GM12872 (cell line): Measurements from ENCODE around the gene MEF2C.

Experiments used
- TF ChIP-seq, protein P1 (sequence below): IDR thresholded peaks from 3 replicates; pipeline ENCODE4 v1.5.1; 2011; ENCODE audit warnings: low read depth, mild to moderate bottlenecking, low read length, moderate library complexity; ENCODE audit not compliant: insufficient read depth

MEF2C gene

DNA sequence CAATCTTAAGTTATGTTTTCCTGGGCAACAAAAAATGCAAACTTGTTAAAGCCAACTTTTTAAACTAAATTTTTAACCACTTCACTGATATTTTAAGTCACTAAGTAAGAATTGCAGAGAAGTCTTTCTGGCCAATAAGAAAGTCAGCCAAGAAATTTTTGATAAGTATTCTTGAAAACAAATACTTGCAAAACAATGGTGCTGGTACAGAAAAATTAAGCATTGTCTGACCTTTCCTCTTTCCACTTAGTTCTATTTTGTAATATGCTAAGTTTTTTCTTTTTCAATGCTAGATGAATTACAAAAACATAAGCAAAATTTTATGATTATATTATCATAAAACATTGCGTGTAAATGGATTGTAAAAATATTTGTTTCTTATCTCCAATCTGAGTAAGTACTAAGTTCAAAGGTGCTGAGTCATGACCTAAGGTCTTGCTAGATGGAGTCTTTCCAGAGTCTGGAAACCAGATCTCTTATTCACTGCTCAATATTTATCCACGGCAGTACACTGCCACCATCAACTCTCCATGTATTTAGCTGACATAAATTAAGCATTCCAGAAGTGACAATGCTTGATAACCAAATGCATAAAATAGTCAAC, 139.7 kb downstream of the MEF2C start:
- TF ChIP-seq, protein P1, sequence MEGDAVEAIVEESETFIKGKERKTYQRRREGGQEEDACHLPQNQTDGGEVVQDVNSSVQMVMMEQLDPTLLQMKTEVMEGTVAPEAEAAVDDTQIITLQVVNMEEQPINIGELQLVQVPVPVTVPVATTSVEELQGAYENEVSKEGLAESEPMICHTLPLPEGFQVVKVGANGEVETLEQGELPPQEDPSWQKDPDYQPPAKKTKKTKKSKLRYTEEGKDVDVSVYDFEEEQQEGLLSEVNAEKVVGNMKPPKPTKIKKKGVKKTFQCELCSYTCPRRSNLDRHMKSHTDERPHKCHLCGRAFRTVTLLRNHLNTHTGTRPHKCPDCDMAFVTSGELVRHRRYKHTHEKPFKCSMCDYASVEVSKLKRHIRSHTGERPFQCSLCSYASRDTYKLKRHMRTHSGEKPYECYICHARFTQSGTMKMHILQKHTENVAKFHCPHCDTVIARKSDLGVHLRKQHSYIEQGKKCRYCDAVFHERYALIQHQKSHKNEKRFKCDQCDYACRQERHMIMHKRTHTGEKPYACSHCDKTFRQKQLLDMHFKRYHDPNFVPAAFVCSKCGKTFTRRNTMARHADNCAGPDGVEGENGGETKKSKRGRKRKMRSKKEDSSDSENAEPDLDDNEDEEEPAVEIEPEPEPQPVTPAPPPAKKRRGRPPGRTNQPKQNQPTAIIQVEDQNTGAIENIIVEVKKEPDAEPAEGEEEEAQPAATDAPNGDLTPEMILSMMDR, result no peak

DNA sequence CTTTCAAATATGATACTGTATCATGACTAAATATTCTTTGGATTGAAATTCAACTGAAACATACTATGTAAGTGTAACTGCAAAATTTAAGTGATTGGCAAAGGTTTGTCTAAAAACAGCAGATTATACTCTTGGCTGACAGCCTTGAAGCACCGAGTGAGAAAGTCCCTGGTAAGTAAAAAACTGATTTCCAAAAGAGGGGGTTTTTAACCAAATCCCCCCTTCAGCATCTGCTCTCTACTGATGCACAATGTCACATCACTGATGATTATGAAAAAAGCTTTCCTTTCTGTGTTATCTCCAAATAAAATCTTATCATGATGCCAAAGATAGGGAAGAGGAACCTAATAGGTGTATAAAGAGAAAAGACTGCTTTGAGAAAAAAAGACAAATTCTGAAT, 141.0 kb downstream of the MEF2C start:
- TF ChIP-seq, protein P1, result no peak

DNA sequence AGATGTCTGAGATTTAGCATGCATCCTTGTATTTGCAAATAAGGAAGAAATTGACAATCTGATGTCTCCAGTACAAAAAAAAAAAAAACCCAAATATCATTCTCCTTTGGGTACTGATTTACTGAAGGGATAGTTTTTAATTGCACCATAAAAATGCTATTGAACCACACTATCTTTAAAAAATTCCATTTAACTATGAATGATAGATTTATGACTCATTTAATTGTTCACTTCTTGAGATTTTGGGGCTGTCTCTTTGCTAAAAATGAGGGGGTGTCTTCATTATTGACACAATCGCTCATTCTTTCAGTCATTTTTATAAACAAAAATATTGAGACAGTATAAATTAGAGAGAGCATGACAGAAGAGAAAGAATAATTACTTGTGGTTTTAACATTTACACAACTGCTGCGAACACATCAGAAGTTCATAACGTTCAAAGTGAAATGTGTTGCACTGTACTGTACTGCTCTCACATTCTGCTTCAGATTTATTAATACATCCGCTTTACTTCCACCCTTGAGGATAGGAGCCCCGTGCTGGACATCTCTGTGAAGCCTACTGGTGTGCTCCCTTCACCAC, 142.3 kb downstream of the MEF2C start:
- TF ChIP-seq, protein P1, result no peak

DNA sequence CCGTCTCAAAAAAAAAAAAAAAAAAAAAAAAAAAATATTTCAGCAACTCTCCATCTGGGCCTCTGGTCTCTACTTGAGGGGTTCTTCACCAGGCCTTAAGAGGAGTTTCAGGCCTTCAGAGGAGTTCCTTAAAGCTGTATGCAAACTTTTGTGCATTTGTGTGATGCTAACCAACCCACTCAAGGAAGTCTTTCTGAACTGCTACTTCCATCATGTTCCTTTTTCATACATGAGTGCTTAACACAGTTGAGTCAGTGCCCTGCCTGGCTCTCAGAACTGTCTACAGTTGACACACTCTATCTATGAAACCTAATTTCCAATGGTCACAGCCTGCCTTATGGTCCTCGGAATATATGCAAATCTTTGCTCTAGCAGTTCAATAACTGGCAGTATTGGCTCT, 146.5 kb downstream of the MEF2C start:
- TF ChIP-seq, protein P1, result no peak

DNA sequence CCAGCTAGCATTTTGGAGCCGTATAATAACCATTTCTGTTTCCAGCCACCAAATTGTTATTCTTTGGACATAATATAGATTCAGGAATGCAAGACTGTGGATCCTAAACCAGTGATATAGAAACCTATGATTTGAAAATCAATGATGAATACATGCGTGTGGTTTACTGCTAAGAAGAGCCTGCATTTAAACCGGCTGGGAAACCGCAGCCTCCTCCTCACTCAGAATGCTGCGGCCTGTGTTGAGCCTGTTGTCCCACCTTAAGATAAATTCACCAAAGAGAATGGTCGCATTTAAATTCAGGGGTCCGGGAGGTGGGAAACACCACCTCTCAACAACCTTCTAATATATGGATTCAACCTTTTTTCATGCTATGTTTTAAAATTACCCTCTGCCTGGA, 148.0 kb downstream of the MEF2C start:
- TF ChIP-seq, protein P1, result no peak

DNA sequence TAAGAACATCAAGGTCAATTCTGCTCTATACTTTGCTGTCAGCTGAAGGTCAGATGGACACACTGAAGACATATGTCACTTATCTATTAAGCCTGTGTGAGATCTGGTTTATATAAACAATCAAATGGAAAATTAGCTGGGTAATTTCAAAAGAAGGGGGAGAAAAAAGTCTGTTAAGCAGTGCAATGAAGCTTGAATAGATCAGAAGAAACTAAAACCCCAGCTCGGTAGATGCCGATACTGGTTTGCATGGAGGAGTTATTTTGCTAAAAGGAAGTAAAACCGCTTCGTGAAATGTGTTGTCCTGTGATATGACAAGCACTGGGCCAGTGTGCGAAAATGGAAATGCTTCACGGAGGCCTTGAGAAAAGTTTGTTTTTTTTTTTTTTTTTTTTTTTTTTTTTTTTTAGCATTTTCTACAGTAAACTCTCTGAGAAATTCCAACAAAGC, 148.8 kb downstream of the MEF2C start:
- TF ChIP-seq, protein P1, result no peak

DNA sequence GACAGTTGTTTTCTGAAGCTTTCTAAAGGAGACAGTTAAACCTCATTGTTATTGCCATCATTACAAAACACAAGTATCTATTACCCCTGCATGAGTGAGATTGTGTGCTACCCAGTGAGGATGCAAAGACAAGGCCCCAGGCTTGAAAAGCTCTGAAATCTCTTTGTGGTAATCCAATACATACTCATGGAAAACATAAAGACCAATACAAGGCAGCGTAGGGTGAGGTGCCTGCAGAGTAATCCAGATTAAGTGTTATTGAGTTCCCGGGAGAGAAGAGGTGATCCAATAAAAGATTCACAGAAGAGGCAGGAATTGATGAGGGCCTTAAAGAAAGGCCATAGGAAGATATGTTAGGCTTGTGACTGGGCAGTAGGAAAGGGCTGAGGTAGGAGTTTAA, 150.1 kb downstream of the MEF2C start:
- TF ChIP-seq, protein P1, result no peak
